Endodermal cell (in vitro differentiated cells): Measurements from ENCODE around the gene AGR3. TPM values are rescaled to one million over a fixed set of nuclear protein-coding genes. Genes with fewer than 3 reads are reported as not detected.

Experiments
- DNase-seq: peaks from one replicate; pipeline ENCODE4 v3.0.0-alpha.2; 2017
- H3K27ac ChIP-seq: 2 replicates; pipeline ENCODE4 v1.5.1; 2013; ENCODE audit warnings: mild to moderate bottlenecking, low read depth, low read length, moderate library complexity
- H3K27me3 ChIP-seq: 2 replicates; pipeline ENCODE4 v1.6.1; 2013; ENCODE audit warnings: mild to moderate bottlenecking, low read length, moderate library complexity; ENCODE audit not compliant: insufficient read depth, control insufficient read depth, poor library complexity, severe bottlenecking
- H3K36me3 ChIP-seq: 2 replicates; pipeline ENCODE4 v1.7.0; 2013; ENCODE audit warnings: mild to moderate bottlenecking, low read length, moderate library complexity; ENCODE audit not compliant: control insufficient read depth, insufficient read depth
- H3K4me1 ChIP-seq: one replicate; pipeline ENCODE4 v1.7.0; 2013; ENCODE audit warnings: low read length; ENCODE audit not compliant: control insufficient read depth, insufficient read depth
- H3K4me3 ChIP-seq: 2 replicates; pipeline ENCODE4 v1.5.1; 2013; ENCODE audit warnings: mild to moderate bottlenecking, low read length, moderate library complexity
- H3K9ac ChIP-seq: 2 replicates; pipeline ENCODE4 v1.6.1; 2013; ENCODE audit warnings: mild to moderate bottlenecking, low read length, moderate library complexity; ENCODE audit not compliant: poor library complexity, severe bottlenecking; ENCODE audit errors: extremely low read depth
- H3K9me3 ChIP-seq: 2 replicates; pipeline ENCODE4 v1.6.1; 2013; ENCODE audit warnings: mild to moderate bottlenecking, low read length, moderate library complexity; ENCODE audit not compliant: control insufficient read depth
- H3K27ac Mint-ChIP-seq: 2 replicates; pipeline ENCODE4 v1.8.0; 2020; ENCODE audit warnings: mixed read lengths
- H3K27me3 Mint-ChIP-seq: 2 replicates; pipeline ENCODE4 v1.8.0; 2021; ENCODE audit warnings: mild to moderate bottlenecking, mixed read lengths; ENCODE audit not compliant: insufficient read depth
- H3K36me3 Mint-ChIP-seq: 2 replicates; pipeline ENCODE4 v1.8.0; 2020; ENCODE audit warnings: low read depth, mixed read lengths
- H3K4me1 Mint-ChIP-seq: 2 replicates; pipeline ENCODE4 v1.8.0; 2020; ENCODE audit warnings: mixed read lengths
- H3K4me3 Mint-ChIP-seq: 2 replicates; pipeline ENCODE4 v1.8.0; 2020; ENCODE audit warnings: mild to moderate bottlenecking, moderate library complexity, mixed read lengths
- H3K9me3 Mint-ChIP-seq: 2 replicates; pipeline ENCODE4 v1.8.0; 2020; ENCODE audit warnings: mild to moderate bottlenecking, mixed read lengths
- CTCF ChIP-seq: fragments of 200-600 bp; sonication (generic); conservative IDR thresholded peaks from 2 replicates; pipeline ENCODE4 v1.5.0; 2021; ENCODE audit warnings: antibody characterized with exemption, mild to moderate bottlenecking
- WGBS, 2 experiments: methylation state at CpG; one replicate each; pipeline versions ENCODE4 v1.1.5 to v1.1.7; 2013; ENCODE audit warnings: missing lambda C conversion rate in 2 of 2, mixed read lengths in 1 of 2; ENCODE audit not compliant: insufficient coverage in 1 of 2, insufficient read length in 1 of 2; 5-methylcytosine and 5-hydroxymethylcytosine counted together
- total RNA-seq, 2 donors: library from RNA; stranded (reverse); fragmentation: NEBNext Ultra II Directional in 1 of 2; extraction: Animal tissue kit (Norgen Biotek cat#: 25700) in 1 of 2; gene quantifications; 2 replicates in 1 of 2; 3 replicates in 1 of 2; pipeline ENCODE4 v1.2.1, GENCODE V29; 2021

AGR3 gene
- total RNA-seq, 2 donors from 2014 or later = not detected

GRCh38 chr7:16826060-16826459 lies 55.7 kb downstream of the AGR3 start:
- Histone ChIP-seq H3K9ac (no peak overlapping the region), H3K4me1 (no peaks in the 10 kb centered on the region), H3K9me3 (no peaks in the 10 kb centered on the region), H3K4me3 (no peak overlapping the region), H3K27ac (no peak overlapping the region), H3K27me3 (no peaks in the 10 kb centered on the region), H3K36me3 (no peaks in the 10 kb centered on the region)
- no peak overlapping the region for H3K4me3 Mint-ChIP-seq
- no peak for TF ChIP-seq CTCF
- no peaks in the 10 kb centered on the region for H3K9me3 Mint-ChIP-seq
- H3K27me3 Mint-ChIP-seq = no peaks in the 10 kb centered on the region
- no peak for DNase-seq
- no peaks in the 10 kb centered on the region for H3K4me1 Mint-ChIP-seq
- H3K27ac Mint-ChIP-seq = no peak overlapping the region
- H3K36me3 Mint-ChIP-seq = no peaks in the 10 kb centered on the region

DNA sequence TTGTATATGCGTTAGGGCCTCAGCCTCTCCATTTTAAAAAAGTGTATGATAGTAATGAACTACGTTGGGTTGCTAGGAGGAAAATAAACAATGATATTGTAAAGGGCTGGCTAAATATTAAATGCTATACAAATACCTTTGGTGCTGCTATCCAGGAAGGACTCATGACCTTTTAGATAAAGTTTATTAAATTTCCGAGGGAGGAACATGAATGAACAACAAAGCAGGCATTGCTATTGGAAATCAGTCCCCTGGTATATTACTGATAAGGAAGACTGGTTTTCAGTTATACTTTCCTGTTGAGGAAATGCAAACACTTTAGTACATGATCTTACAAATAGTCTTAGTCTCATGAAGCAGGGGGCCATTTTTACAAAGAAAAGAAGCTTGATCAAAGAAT lies 59.8 kb downstream of the AGR3 start:
- DNase-seq = no peak
- no peak overlapping the region for H3K9ac ChIP-seq
- H3K36me3 ChIP-seq = no peaks in the 10 kb centered on the region
- Mint-ChIP-seq H3K27ac (no peak overlapping the region), H3K27me3 (no peaks in the 10 kb centered on the region), H3K4me1 (no peaks in the 10 kb centered on the region), H3K36me3 (no peaks in the 10 kb centered on the region), H3K4me3 (no peak overlapping the region), H3K9me3 (no peaks in the 10 kb centered on the region)
- no peak overlapping the region for H3K4me3 ChIP-seq
- no peak for TF ChIP-seq CTCF
- H3K27ac ChIP-seq = no peak overlapping the region
- no peaks in the 10 kb centered on the region for H3K9me3 ChIP-seq
- H3K4me1 ChIP-seq = no peaks in the 10 kb centered on the region
- no peaks in the 10 kb centered on the region for H3K27me3 ChIP-seq
- WGBS, 2 experiments = 80 to 90% methylated on average over 2 to 3 of the region's 3 CpGs

DNA sequence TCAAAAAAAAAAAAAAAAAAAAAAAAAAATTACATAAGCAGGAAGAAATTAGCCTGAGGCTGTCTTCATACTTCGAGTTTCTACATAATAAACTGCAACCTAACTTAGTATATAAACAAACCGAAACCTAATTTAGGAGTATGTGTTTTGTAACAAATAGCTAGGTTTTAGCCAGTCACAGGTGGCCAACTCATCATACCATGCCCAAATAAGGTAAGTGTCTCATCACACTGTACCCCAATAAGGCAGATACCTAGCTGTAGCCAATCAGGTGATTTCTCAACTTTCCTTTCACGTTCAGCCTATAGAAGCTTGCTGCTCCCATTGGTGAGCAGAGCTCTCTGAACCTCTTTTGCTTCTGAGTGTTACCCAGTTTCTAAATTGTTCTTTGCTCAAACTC lies 63.1 kb downstream of the AGR3 start:
- Histone ChIP-seq H3K4me3 (no peak overlapping the region), H3K4me1 (no peaks in the 10 kb centered on the region), H3K9ac (no peak overlapping the region), H3K9me3 (no peaks in the 10 kb centered on the region), H3K27me3 (no peaks in the 10 kb centered on the region), H3K27ac (no peak overlapping the region), H3K36me3 (no peaks in the 10 kb centered on the region)
- TF ChIP-seq CTCF = no peak
- no peak for DNase-seq
- WGBS, 2 experiments = 85 to 100% methylated on average over 1 to 2 of the region's 3 CpGs
- Mint-ChIP-seq H3K27me3 (no peaks in the 10 kb centered on the region), H3K27ac (no peak overlapping the region), H3K36me3 (no peaks in the 10 kb centered on the region), H3K9me3 (no peaks in the 10 kb centered on the region), H3K4me1 (no peaks in the 10 kb centered on the region), H3K4me3 (no peak overlapping the region)
